Neural crest cell (in vitro differentiated cells): ENCODE measurements around the gene COL26A1. TPM values are rescaled to one million over a fixed set of nuclear protein-coding genes. Genes with fewer than 3 reads are reported as not detected.

Experiments
- DNase-seq: peaks from one replicate; pipeline ENCODE4 v3.0.0; 2021; ENCODE audit warnings: low read depth, mixed read lengths, low spot score
- H3K27ac Mint-ChIP-seq: one replicate; pipeline ENCODE4 v1.8.0; 2021; ENCODE audit warnings: mild to moderate bottlenecking, mixed read lengths; ENCODE audit not compliant: unreplicated experiment
- H3K27me3 Mint-ChIP-seq: 2 replicates; pipeline ENCODE4 v1.8.0; 2021; ENCODE audit warnings: low read depth, mild to moderate bottlenecking, mixed read lengths
- H3K36me3 Mint-ChIP-seq: 2 replicates; pipeline ENCODE4 v1.8.0; 2021; ENCODE audit warnings: low read depth, mild to moderate bottlenecking, mixed read lengths
- H3K4me1 Mint-ChIP-seq: 2 replicates; pipeline ENCODE4 v1.8.0; 2021; ENCODE audit warnings: mixed read lengths
- H3K4me3 Mint-ChIP-seq: one replicate; pipeline ENCODE4 v1.8.0; 2021; ENCODE audit warnings: mild to moderate bottlenecking, mixed read lengths
- H3K9me3 Mint-ChIP-seq: 2 replicates; pipeline ENCODE4 v1.8.0; 2021; ENCODE audit warnings: mixed read lengths
- total RNA-seq: library from RNA; stranded (reverse); gene quantifications from 2 replicates; pipeline ENCODE4 v1.2.1, GENCODE V29; 2021
- TF ChIP-seq, protein P1 (sequence below): fragments of 200-600 bp; sonication (generic); conservative IDR thresholded peaks from 2 replicates; pipeline ENCODE4 v1.5.0; 2021; ENCODE audit warnings: antibody characterized with exemption, mild to moderate bottlenecking

COL26A1 gene
- total RNA-seq, 1 donor from 2014 or later, result 38.3 TPM

- H3K27ac Mint-ChIP-seq, result no peak overlapping the region
Observed at GRCh38 chr7:101441890-101442289, 79.2 kb downstream of the COL26A1 start.

DNA sequence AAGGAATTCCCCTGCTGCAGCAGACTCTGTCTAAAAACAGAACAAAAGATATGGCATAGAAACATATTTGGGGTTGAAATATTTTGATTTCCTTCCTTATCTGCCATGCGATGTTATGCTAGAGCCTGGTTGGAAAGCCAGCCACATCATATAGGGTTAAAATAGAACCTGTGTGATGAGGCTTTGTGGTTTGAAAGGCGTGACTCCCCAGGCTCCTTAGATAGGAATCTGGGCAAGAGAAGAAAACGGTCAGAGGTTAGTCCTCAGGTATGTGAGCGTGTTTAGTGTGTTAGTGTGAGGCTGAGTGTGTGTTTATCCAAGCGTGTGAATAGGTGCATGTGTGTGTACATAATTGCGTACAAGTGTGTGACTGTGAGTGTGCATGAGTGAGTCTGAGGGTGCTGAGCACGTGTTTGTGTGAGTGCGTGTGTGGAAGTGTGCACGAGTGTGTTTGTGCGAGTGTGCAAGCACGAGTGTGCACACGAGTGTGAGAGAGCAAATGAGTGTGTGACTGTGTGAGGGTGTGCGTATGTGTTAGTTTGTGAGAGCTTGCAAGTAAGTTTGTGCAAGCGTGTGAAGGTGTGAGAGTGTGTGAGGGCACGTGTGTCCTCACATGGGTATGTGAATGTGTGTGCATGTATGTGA lies 79.9 kb downstream of the COL26A1 start:
- no peak overlapping the region for H3K4me3 Mint-ChIP-seq
- H3K36me3 Mint-ChIP-seq, result no peaks in the 10 kb centered on the region
- no peaks in the 10 kb centered on the region for H3K9me3 Mint-ChIP-seq
- H3K27ac Mint-ChIP-seq, result peak overlapping the region; percentile 0
- no peaks in the 10 kb centered on the region for H3K27me3 Mint-ChIP-seq
- H3K4me1 Mint-ChIP-seq, result no peaks in the 10 kb centered on the region
- no peak for DNase-seq
- TF ChIP-seq, protein P1, sequence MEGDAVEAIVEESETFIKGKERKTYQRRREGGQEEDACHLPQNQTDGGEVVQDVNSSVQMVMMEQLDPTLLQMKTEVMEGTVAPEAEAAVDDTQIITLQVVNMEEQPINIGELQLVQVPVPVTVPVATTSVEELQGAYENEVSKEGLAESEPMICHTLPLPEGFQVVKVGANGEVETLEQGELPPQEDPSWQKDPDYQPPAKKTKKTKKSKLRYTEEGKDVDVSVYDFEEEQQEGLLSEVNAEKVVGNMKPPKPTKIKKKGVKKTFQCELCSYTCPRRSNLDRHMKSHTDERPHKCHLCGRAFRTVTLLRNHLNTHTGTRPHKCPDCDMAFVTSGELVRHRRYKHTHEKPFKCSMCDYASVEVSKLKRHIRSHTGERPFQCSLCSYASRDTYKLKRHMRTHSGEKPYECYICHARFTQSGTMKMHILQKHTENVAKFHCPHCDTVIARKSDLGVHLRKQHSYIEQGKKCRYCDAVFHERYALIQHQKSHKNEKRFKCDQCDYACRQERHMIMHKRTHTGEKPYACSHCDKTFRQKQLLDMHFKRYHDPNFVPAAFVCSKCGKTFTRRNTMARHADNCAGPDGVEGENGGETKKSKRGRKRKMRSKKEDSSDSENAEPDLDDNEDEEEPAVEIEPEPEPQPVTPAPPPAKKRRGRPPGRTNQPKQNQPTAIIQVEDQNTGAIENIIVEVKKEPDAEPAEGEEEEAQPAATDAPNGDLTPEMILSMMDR, result no peak

More at GRCh38 chr7:101441890-101442289, 79.2 kb downstream of the COL26A1 start:
- peaks cover 4% of the 10 kb centered on the region for H3K4me1 Mint-ChIP-seq
- H3K36me3 Mint-ChIP-seq, result no peaks in the 10 kb centered on the region
- H3K9me3 Mint-ChIP-seq, result no peaks in the 10 kb centered on the region
- H3K27me3 Mint-ChIP-seq, result no peaks in the 10 kb centered on the region
- no peak for DNase-seq
- H3K4me3 Mint-ChIP-seq, result no peak overlapping the region
- TF ChIP-seq, protein P1, result no peak

- no peak overlapping the region for H3K4me3 Mint-ChIP-seq
- no peak overlapping the region for H3K27ac Mint-ChIP-seq
- TF ChIP-seq, protein P1, result no peak
- H3K4me1 Mint-ChIP-seq, result no peaks in the 10 kb centered on the region
- no peaks in the 10 kb centered on the region for H3K27me3 Mint-ChIP-seq
- no peaks in the 10 kb centered on the region for H3K9me3 Mint-ChIP-seq
- no peaks in the 10 kb centered on the region for H3K36me3 Mint-ChIP-seq
- DNase-seq, result no peak
Observed at GRCh38 chr7:101450064-101450463, 87.4 kb downstream of the COL26A1 start.

DNA sequence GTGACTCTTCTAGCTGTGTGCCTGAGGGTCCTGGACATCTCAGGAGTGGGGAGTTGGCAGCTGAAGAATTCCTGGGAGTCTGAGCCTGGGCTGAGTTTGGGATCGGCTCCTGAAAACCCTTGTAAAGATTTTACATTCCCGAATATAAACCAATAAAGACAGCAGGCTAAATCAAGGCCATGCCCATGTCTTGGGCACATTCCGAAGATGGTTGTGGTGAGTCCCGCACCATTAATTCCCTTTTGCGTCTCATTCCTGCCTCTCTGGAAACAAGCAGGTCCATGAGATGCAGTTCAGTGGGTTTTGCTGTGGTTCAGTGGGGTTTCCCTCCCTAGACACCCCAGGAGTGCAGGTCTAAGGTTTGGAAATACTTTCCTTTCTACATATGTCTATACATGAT lies 90.9 kb downstream of the COL26A1 start:
- Mint-ChIP-seq H3K27me3 (no peaks in the 10 kb centered on the region), H3K4me1 (no peaks in the 10 kb centered on the region), H3K4me3 (no peak overlapping the region), H3K27ac (no peak overlapping the region), H3K9me3 (no peaks in the 10 kb centered on the region), H3K36me3 (no peaks in the 10 kb centered on the region)
- TF ChIP-seq, protein P1, result no peak
- no peak for DNase-seq

GRCh38 chr7:101457001-101457750 lies 94.5 kb downstream of the COL26A1 start:
- Mint-ChIP-seq H3K27ac (no peak overlapping the region), H3K27me3 (no peaks in the 10 kb centered on the region), H3K36me3 (no peaks in the 10 kb centered on the region), H3K4me1 (no peaks in the 10 kb centered on the region), H3K4me3 (no peak overlapping the region), H3K9me3 (no peaks in the 10 kb centered on the region)
- no peak for DNase-seq
- TF ChIP-seq, protein P1, result no peak
